Measurements from ENCODE around the gene KIFC3. TPM values are rescaled to one million over a fixed set of nuclear protein-coding genes. Genes with fewer than 3 reads are reported as not detected.
A peak's percentile ranks its signal among the peaks of the same experiment; 100 is the strongest.

KIFC3 gene
- total and polyA plus RNA-seq, 11 donors: 46.1 to 105 (median 65.6) TPM

DNA sequence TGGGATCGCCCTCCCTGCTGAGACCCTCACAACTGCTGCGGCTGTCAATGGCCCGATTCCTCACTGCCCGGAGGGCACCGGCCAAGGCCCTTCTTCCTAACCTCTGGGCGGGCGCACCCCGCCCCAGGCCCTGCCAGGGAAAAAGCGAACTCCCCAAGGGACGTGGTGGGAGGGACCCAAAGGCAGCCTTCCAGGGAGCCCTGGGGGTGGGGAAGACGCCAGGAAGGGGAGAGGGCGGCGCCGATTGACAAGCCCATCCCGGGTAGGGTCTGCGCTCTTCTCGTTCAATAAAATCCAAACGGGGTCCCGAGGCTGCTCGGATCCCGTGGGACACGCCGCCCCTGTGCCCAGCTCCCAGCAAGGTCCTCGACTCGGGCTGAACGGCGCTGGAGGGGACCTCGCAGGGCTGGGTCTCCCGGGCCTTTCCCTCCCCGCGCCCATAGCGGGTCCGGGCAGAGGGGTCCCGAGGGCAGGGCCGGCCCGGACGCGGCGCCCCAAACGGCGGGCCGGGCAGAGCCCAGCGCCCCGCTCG, 416 bp downstream of the KIFC3 start:
- Histone ChIP-seq H3K27ac (peak overlapping the region; percentile 67 to 99 (median 95)), H3K9me3 (no peaks in the 10 kb centered on the region), H3K4me1 (peaks cover 6 to 88% (median 64%) of the 10 kb centered on the region in 12 donors), H3K4me3 (peak overlapping the region; percentile 49 to 91 (median 72)), H3K36me3 (peaks cover 0 to 15% (median 10%) of the 10 kb centered on the region in 9 donors), H3K27me3 (no peaks in the 10 kb centered on the region)
- DNase-seq (peak; percentile 70 to 86 (median 79)), ATAC-seq (peak; percentile 27 to 61 (median 54))
- intact Hi-C loops (cut with DNase I): loop anchor here in 7 of 10 donors (2.0 to 10.0 kb wide), 8 partner anchors 45 to 203 kb away; partner anchors contain the start of genes USB1 (in 2 of the 7) and ZNF319 (in 2 of the 7)
- TF ChIP-seq POLR2A (IDR thresholded peaks at IDR 0.05): no peak
- no peak for TF ChIP-seq CTCF (IDR thresholded peaks at IDR 0.05)
- WGBS, 4 donors: 2 to 5% (median 4%) methylated on average over 18 to 45 of the region's 45 CpGs

DNA sequence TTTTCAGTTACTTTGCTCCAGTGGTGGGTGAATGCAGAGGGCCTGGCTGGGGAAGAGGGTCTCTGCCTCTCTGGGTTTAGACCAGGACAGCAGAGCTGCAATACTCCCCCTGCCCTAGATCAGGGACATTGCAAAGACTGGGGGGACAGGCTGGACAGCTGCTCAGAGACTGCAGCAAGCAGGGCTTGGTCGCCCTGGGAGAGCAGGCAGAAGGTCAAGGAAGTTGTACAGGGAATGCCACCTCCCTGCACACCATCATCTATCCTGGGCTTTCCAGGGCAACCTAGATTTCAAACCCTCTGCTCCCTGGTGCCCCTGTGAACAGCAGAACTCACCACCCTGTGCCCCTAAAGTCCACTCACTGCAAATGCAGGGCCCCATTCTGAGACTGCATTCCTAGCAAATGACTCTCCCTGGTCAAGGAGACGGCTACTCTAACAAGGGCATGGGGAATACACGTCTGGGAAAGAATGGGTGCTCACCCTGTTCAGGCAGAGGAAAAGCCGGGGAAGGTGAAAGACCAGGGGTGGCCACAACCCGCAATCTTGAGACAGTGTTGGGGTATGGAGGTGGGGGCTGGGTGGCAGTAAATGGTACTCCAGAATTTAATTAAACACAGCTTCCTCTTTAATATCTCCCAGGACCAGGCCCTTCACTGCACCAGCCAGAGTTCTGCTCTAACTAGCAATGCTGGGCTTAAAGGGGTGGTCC, 1.0 kb downstream of the KIFC3 start:
- ATAC-seq (peak; percentile 2 to 32 (median 6)), DNase-seq (peak in 2 of 5 donors; percentile 24 to 48)
- H3K27me3 ChIP-seq: no peaks in the 10 kb centered on the region
- peaks cover 6 to 92% (median 64%) of the 10 kb centered on the region in 12 donors for H3K4me1 ChIP-seq
- TF ChIP-seq CTCF (IDR thresholded peaks at IDR 0.05): no peak
- TF ChIP-seq POLR2A (IDR thresholded peaks at IDR 0.05): no peak
- no peaks in the 10 kb centered on the region for H3K9me3 ChIP-seq
- intact Hi-C loops (cut with DNase I): loop anchor here in 6 of 10 donors (2.0 to 10.0 kb wide), 7 partner anchors 44 to 204 kb away; partner anchors contain the start of genes USB1 (in 2 of the 6) and ZNF319 (in 2 of the 6)
- WGBS, 4 donors: 13 to 33% (median 22%) methylated on average over 4 to 5 of the region's 5 CpGs
- peak overlapping the region; percentile 67 to 99 (median 95) for H3K27ac ChIP-seq
- peaks cover 0 to 21% (median 13%) of the 10 kb centered on the region in 9 donors for H3K36me3 ChIP-seq
- peak overlapping the region; percentile 49 to 91 (median 72) for H3K4me3 ChIP-seq

DNA sequence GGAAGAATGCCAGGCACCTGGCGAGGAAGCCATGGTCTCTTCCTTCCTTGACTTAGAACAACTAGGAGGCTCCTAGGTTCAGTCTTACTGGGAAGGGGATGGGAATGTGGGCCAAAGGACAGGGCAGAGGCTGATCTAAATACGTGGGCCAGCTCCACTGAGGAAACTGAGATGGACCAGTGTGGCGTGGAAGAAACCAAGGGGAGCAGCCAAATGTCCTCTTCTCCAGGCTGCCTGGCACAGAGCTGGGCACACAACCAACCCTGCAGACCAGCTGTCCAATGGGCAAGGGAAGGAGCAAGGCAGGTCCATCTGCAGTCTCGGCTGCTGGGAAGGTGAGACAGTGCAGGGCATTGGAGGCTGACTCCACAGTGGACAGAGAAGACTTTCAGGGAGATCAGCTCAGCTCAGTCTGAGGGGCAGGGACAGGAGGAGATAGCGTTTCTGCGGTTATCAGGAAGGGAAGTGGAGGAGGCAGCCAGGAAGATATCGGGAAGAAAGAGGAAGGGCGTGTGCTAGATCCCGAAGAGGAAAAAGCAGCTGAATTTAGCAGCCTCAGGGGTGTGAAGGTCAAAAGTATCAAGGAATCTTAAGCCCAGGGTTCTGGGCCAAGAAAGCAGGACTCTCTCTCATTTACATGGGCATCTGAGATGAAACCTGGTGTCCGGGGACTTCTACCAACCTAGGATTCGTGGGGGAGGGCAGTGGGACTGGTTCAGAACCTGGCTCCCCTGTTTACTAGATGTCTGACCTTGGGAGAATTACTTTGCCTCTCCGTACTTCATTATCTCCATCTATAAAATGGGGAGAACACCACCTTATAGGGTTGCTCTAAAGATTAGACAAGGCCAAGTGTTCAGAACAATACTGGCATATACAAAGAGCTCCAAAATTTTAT, 1.8 kb downstream of the KIFC3 start:
- intact Hi-C loops (cut with DNase I): loop anchor here in 6 of 10 donors (2.0 to 10.0 kb wide), 7 partner anchors 43 to 204 kb away; partner anchors contain the start of genes USB1 (in 2 of the 6) and ZNF319 (in 2 of the 6)
- Histone ChIP-seq H3K27ac (peak overlapping the region; percentile 53 to 99 (median 95)), H3K27me3 (no peaks in the 10 kb centered on the region), H3K36me3 (peaks cover 0 to 25% (median 13%) of the 10 kb centered on the region in 9 donors), H3K4me3 (peak overlapping the region in 11 of 12 donors; percentile 58 to 91 (median 72)), H3K9me3 (no peaks in the 10 kb centered on the region), H3K4me1 (peaks cover 6 to 92% (median 67%) of the 10 kb centered on the region in 12 donors)
- ATAC-seq (peak in 3 of 4 donors; percentile 0 to 2 (median 1)), DNase-seq (peak in 2 of 5 donors; percentile 18 to 47)
- TF ChIP-seq POLR2A (IDR thresholded peaks at IDR 0.05): no peak
- TF ChIP-seq CTCF (IDR thresholded peaks at IDR 0.05): no peak
- WGBS, 4 donors: 29 to 49% (median 34%) methylated on average over 12 of the region's 12 CpGs

Measured in heart left ventricle (tissue), 16 donors.